NCI-H1092 treated with DMSO at 0.1 percent for 48 hours (cell line): ENCODE results near the gene FAM20A.
"Not testable (repeated sequence)": the region's sequence is repeated elsewhere in the genome, so short reads cannot be mapped to it uniquely, and the experiment has no call there.

Experiments used
- DNase-seq: peaks from one replicate; lab custom pipeline; 2025; lab: John Stamatoyannopoulos, UW

The FAM20A gene

DNA sequence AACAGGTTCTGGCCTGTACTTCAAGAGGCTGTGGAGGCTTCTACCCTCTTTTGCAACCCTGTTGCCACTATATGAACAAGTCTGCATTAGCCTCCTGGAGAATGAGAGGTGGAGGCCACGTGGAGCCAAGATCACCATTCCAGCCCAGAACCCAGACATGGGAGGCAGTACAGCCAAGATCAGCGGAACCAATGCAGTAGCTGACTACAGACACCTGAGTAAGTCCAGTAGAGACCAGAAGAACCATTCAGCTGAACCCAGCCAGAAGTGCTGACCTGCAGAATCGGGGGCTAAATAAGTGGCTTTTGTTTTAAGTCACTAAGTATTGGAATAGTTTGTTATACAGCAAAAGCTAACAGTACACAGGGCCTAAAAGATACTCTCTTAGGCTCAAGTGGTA, 12.1 kb downstream of the FAM20A start:
- no peak for DNase-seq

- no peak for DNase-seq
These were observed 12.8 kb downstream of the FAM20A start for GRCh38 chr17:68588362-68588761.

- no peak for DNase-seq
These were observed 13.3 kb downstream of the FAM20A start for GRCh38 chr17:68587847-68588246.

- DNase-seq: no peak
These were observed 14.1 kb downstream of the FAM20A start for GRCh38 chr17:68587026-68587425.

GRCh38 chr17:68585643-68586042, 15.5 kb downstream of the FAM20A start:
- DNase-seq: no peak

DNA sequence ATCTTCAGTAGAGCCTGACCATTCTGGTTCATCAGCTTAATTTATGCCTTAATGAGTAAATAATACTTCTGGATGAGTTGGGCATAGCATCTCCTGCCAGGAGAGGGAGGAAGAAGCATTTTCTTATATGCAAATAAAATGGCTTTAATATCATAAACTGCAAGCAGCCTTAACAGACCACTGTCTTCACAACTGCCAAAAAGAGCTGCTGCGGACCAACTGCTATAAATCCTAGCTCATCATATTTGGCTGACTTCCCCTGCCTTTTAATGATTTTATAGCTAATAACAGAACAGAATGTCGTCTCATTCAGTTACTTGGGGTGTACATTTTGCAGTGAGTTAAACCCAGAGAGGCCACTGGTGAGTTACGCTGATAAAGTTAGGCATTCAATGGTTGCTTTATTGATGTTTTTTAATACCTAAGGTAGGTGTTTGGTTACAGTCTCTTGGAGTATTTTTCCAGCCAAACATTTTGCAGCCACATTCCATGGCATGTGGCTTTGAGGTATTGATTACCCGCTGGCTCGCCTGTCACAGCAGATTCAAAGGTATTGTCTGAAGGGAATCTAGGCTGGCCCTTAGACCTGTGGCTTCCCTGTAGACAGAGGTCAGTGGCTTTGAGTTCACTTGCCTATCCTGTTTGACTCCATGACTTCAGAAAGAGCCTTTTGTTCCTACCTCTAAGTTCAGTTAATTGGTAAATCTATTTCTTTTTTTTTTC, 16.4 kb downstream of the FAM20A start:
- no peak for DNase-seq

DNA sequence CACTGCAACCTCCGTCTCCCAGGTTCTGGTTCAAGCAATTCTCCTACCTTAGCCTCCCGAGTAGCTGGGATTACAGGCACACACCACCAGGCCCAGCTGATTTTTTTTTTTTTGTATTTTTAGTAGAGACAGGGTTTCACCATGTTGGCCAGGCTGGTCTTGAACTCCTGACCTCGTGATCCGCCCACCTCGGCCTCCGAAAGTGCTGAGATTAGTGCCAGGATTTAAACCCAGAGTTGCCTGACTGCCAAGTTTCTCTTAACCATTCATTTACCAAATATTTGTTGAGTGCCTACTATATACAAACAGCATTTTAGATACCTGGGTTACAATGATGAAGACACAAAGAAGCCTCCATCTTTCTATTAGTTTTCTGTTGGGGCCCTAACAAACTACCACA, 18.3 kb downstream of the FAM20A start:
- DNase-seq: not testable (repeated sequence)

DNA sequence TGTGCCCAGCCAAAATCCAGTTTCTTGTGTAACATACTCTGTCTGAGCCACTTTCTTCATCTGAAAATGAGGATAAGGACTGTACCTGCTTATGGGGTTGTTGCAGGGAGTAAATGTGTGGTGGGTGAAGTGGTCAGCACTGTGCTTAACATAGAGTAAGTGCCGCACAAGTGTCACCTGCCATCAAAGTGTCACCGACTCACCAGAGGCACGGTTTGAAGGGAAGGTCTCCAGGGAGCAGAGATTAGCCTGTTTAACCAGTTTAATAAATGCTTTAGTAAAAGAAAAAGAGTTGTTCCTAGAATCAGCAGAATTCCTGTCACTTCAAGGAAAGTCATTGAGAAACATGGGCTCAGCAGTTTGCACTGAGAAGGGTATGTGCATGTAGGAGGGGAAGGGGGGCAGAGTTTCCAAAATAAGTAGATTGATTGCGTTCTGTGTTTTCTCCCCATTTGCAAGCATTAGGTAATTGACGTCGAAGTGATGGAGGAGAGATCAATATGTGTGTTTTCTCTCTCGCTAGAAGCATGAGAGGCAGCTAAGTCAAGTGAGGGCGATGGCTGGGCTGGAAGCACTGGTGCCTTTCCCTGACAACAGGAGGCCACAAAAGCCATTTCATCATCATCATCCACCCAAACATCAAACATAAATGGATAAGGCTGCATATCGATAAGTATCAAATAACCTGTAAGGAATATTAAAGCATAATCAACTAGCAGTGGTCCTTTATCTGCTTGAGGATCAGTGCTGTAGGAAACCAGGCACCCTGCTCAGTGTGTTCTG, 19.1 kb downstream of the FAM20A start:
- DNase-seq: no peak

GRCh38 chr17:68580236-68580770, 20.9 kb downstream of the FAM20A start:
- DNase-seq: no peak

GRCh38 chr17:68579194-68579927, 21.8 kb downstream of the FAM20A start:
- DNase-seq: no peak

GRCh38 chr17:68578236-68578635, 22.9 kb downstream of the FAM20A start:
- no peak for DNase-seq

DNA sequence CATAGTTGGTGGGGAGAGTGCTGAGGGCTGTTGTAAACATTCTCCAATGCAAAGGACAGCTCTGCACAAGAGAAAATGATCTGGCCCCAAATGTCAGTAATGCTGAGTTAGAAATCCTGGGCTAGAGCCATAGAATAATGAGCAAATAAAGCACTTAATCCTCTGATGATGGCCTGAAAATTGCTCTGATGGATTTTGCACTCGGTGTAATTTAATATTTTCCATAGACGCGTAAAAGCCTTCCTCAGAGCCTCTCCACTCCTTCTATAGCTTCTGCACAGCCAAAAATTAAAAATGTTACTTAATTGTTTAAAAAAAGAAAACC, 23.7 kb downstream of the FAM20A start:
- DNase-seq: peak; percentile 62

- no peak for DNase-seq
These were observed 24.2 kb downstream of the FAM20A start for GRCh38 chr17:68576811-68577496.

- no peak for DNase-seq
These were observed 25.0 kb downstream of the FAM20A start for GRCh38 chr17:68576137-68576536.

- no peak for DNase-seq
These were observed 27.8 kb downstream of the FAM20A start for GRCh38 chr17:68573338-68573737.

DNA sequence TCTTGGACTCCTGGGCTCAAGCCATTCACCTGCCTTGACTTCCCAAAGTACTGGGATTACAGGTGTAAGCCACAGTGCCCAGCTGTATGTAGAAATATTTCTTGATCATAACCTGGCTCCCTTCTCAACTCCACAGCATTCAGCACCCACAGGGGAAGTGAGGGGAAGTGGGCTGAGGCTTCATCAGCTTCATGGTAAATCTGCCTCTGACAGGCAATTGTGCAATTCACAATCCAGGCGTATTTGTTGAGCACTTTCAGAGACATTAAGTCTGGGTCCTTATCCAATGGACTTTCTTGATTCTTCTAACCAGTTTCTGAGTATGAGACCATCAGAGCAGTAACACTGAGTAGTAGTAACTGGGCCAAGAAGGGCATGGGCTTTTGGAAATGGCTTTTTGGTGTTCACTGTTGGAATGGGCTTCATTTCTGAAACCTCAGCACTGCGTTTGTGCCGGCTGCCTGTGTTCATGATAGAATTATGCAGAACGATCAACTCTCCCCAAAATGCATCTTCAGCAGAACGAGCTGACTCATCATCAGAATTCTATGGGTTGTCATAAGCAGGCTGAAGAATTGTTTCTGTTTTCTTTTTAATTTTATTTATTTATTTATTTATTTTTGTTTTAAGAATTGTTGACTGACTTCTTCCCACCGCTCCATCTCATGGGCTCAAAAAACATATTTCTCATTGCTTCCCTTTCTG, 28.9 kb downstream of the FAM20A start:
- no peak for DNase-seq

DNA sequence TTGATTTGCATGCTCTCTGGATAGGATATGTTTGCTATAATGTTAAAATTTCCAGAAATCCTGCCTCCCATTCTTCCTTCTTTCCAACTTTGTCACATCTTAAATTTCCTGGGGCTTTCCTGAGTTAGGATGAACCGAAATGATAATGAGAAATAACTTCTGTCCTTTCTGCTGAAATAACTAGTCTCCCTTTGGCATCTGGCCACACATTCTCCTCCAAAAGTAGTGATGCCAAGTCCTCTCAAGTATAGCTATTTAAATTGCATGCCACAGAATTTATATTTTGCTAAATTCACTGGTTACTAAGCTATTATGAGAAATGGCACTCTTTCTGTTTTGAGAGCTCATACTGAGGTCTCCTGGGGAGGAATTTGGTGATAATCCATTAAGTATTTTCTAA, 30.6 kb downstream of the FAM20A start:
- DNase-seq: no peak

GRCh38 chr17:68569346-68569745, 31.8 kb downstream of the FAM20A start:
- DNase-seq: no peak

DNA sequence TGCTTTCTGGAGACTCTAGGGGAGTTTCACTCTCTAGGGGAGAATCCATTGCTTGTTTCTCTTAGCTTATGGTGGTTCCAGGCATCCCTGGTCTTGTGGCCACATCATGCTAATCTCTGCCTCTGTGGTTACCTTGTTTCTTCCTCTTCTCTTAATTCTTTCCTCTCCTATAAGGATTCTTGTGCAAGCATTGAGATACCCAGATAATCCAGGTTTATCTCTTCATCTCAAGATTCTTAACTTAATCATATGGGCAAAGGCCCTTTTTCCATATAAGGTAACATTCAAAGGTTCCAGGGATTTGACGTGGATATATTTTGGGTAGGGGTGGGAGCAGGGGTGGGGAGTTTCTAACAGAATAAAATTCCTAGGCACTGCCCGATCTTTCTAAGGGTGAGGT, 32.6 kb downstream of the FAM20A start:
- no peak for DNase-seq

GRCh38 chr17:68567581-68567980, 33.6 kb downstream of the FAM20A start:
- DNase-seq: no peak

DNA sequence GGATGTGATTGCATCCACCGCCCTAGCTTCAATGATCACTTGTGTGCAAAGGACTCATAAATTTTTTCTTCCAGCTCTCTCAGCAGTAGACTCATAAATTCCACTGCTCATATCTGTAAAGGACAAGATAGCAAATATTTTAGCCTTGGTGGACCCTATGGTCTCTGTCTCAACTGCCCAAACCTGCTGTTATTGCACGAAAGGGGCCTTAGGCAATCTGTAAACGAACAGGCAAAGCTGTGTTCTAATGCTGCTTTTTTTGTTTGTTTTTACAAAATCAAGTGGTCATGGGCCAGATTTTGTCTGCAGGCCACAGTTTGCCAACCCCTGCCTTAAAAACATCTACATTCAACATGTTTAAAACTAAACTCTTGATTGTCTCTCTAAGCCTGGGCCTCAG, 34.1 kb downstream of the FAM20A start:
- DNase-seq: no peak

DNA sequence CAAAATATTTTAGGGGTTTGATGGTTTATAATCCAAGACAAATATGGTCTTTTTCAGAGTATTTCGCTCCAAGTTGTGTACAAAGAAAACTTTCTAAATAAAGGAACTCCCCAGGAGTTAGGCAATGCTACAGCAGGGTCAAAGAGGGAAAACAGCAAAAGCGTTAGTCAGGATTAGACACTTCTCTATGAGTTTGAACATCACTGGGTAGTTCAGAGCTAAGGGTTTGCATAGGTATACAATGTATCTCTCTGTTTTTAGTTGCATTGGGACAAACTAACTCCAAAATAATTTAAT, 34.8 kb downstream of the FAM20A start:
- DNase-seq: no peak
